ENCODE data around the gene ADAM15. TPM values are rescaled to one million over a fixed set of nuclear protein-coding genes. Genes with fewer than 3 reads are reported as not detected.

ADAM15 gene
- total RNA-seq, 1 experiment from 2014 or later = 38.4 TPM

- TF ChIP-seq ZNF671 (CRISPR knock-in tag; IDR thresholded peaks at IDR 0.05) (no peak), ATF2 (CRISPR knock-in tag; IDR thresholded peaks at IDR 0.05; ENCODE audit: borderline replicate concordance, low read depth) (no peak), E2F1 (CRISPR knock-in tag; IDR thresholded peaks at IDR 0.05) (no peak), SP1 (CRISPR knock-in tag; conservative IDR thresholded peaks at IDR 0.05) (peak; percentile 62)
These were observed 12.5 kb downstream of the ADAM15 start, which contains the start of gene EFNA4 (continued) for GRCh38 chr1:155063550-155064110.

GRCh38 chr1:155064111-155064831 lies 13.2 kb downstream of the ADAM15 start:
- peaks cover 21% of the 10 kb centered on the region for H3K36me3 Mint-ChIP-seq
- H3K4me1 Mint-ChIP-seq = peaks cover 22% of the 10 kb centered on the region
- peak; percentile 88 for TF ChIP-seq GTF2I (CRISPR knock-in tag; conservative IDR thresholded peaks at IDR 0.05)
- TF ChIP-seq ESRRA (CRISPR knock-in tag; IDR thresholded peaks at IDR 0.05; ENCODE audit: borderline replicate concordance) = peak; percentile 84; the same call in 1 of the 2 replicates
- no peak for TF ChIP-seq ZNF671 (CRISPR knock-in tag; IDR thresholded peaks at IDR 0.05)
- ATAC-seq (peak; percentile 2), DNase-seq (ENCODE audit: low spot score) (no peak)
- peak overlapping the region; percentile 91 for H3K4me3 Mint-ChIP-seq
- no peaks in the 10 kb centered on the region for H3K27me3 Mint-ChIP-seq (ENCODE audit: low read depth)
- H3K9me3 Mint-ChIP-seq = no peaks in the 10 kb centered on the region
- H3K27ac Mint-ChIP-seq = peak overlapping the region; percentile 98
- CTCF ChIA-PET = interaction anchor here (0.7 to 8.3 kb wide), 14 partner anchors 11 to 497 kb away, joined by 3 to 176 read pairs (median 8); partner anchors contain the start of genes ADAM15, CHRNB2, EFNA3 and KRTCAP2
- POLR2A ChIA-PET = interaction anchor here (0.9 to 3.5 kb wide), 6 partner anchors 16 to 103 kb away, joined by 3 to 10 read pairs (median 4); no protein-coding TSS in a partner anchor

GRCh38 chr1:155064832-155065429 lies 13.8 kb downstream of the ADAM15 start:
- DNase-seq (ENCODE audit: low spot score) (no peak), ATAC-seq (no peak)
- Mint-ChIP-seq H3K27me3 (ENCODE audit: low read depth) (no peaks in the 10 kb centered on the region), H3K9me3 (no peaks in the 10 kb centered on the region), H3K27ac (peak overlapping the region; percentile 98), H3K4me3 (peak overlapping the region; percentile 91), H3K4me1 (peaks cover 25% of the 10 kb centered on the region), H3K36me3 (peaks cover 24% of the 10 kb centered on the region)
- ChIA-PET CTCF (interaction anchor here (0.7 to 5.6 kb wide), 11 partner anchors 11 to 129 kb away, joined by 3 to 156 read pairs (median 8); partner anchors contain the start of genes ADAM15, EFNA3, KRTCAP2 and TRIM46), POLR2A (interaction anchor here (0.9 to 3.5 kb wide), 4 partner anchors 16 to 102 kb away, joined by 3 to 10 read pairs (median 4); no protein-coding TSS in a partner anchor)
- TF ChIP-seq MLX (CRISPR knock-in tag; IDR thresholded peaks at IDR 0.05) (no peak), MYBL2 (CRISPR knock-in tag; IDR thresholded peaks at IDR 0.05) (no peak)

GRCh38 chr1:155066777-155067176 lies 15.7 kb downstream of the ADAM15 start:
- Mint-ChIP-seq H3K9me3 (no peaks in the 10 kb centered on the region), H3K4me3 (no peak overlapping the region), H3K4me1 (peaks cover 32% of the 10 kb centered on the region), H3K27ac (no peak overlapping the region), H3K36me3 (peaks cover 24% of the 10 kb centered on the region), H3K27me3 (ENCODE audit: low read depth) (peaks cover 4% of the 10 kb centered on the region)
- no peak for DNase-seq (ENCODE audit: low spot score)
- CTCF ChIA-PET = interaction anchor here (0.9 to 2.1 kb wide), 2 partner anchors 18 to 25 kb away, joined by 3 to 12 read pairs; no protein-coding TSS in a partner anchor
- POLR2A ChIA-PET = no interaction called here
- no peak for ATAC-seq
- no peak for TF ChIP-seq TEAD4 (CRISPR knock-in tag; IDR thresholded peaks at IDR 0.05)
- no peak for TF ChIP-seq ZBTB43 (CRISPR knock-in tag; IDR thresholded peaks at IDR 0.05)
- no peak for TF ChIP-seq GABPB1 (CRISPR knock-in tag; IDR thresholded peaks at IDR 0.05)
- no peak for TF ChIP-seq AR (CRISPR knock-in tag; IDR thresholded peaks at IDR 0.05)
- TF ChIP-seq NFATC4 (CRISPR knock-in tag; IDR thresholded peaks at IDR 0.05) = no peak
- no peak for TF ChIP-seq CDX4 (CRISPR knock-in tag; IDR thresholded peaks at IDR 0.05; ENCODE audit: borderline replicate concordance)
- no peak for TF ChIP-seq ZBTB21 (CRISPR knock-in tag; IDR thresholded peaks at IDR 0.05; ENCODE audit: borderline replicate concordance)
- TF ChIP-seq JUN (CRISPR knock-in tag; IDR thresholded peaks at IDR 0.05) = no peak
- no peak for TF ChIP-seq JAZF1 (CRISPR knock-in tag; IDR thresholded peaks at IDR 0.05)
- TF ChIP-seq GTF2I (CRISPR knock-in tag; conservative IDR thresholded peaks at IDR 0.05) = no peak
- TF ChIP-seq ZNF219 (CRISPR knock-in tag; IDR thresholded peaks at IDR 0.05; ENCODE audit: borderline replicate concordance) = no peak
- TF ChIP-seq ATF3 (CRISPR knock-in tag; conservative IDR thresholded peaks at IDR 0.05) = no peak

Measured in WTC11 (cell line).